ENCODE data around the gene SUFU. TPM values are rescaled to one million over a fixed set of nuclear protein-coding genes. Genes with fewer than 3 reads are reported as not detected.

Gene SUFU
- total RNA-seq, 2 experiments from 2014 or later: 8.5 to 8.8 TPM

DNA sequence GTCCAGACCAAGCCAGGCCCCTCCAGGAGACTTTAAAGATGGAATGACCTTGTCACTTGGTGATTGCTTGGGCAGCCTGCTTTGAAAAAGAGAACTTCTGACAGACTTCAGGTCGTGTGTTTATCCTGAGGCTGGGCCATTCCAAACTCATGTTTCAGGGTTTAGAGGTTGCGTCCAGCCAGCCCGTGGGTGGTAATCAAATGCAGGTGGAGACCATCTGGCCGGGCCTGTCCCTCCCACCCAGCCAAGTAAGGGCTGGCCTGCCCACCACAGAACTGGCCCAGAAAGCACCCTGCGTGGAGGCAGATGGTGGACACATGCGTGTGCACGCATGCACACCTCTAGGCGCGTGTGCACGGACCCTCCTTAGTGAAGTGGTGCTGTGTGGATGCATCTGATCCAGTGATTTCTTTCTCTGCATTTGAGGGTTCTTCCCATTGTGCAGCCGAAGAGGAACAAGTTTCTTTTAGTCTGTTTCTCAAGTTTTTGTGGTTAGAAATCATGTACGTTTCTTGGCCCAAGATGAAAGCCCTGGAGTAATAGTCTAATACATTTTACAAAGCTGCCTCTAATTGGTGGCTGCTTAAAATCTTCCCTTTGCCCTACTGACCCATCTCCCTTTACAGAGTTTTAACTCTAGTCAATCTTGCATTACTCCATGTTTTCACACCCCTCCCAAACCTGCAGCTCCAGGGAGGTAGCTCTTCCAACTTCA lies 43.0 kb downstream of the SUFU start:
- DNase-seq (no peak), ATAC-seq (no peak)
- TF ChIP-seq, protein P1, sequence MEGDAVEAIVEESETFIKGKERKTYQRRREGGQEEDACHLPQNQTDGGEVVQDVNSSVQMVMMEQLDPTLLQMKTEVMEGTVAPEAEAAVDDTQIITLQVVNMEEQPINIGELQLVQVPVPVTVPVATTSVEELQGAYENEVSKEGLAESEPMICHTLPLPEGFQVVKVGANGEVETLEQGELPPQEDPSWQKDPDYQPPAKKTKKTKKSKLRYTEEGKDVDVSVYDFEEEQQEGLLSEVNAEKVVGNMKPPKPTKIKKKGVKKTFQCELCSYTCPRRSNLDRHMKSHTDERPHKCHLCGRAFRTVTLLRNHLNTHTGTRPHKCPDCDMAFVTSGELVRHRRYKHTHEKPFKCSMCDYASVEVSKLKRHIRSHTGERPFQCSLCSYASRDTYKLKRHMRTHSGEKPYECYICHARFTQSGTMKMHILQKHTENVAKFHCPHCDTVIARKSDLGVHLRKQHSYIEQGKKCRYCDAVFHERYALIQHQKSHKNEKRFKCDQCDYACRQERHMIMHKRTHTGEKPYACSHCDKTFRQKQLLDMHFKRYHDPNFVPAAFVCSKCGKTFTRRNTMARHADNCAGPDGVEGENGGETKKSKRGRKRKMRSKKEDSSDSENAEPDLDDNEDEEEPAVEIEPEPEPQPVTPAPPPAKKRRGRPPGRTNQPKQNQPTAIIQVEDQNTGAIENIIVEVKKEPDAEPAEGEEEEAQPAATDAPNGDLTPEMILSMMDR (IDR thresholded peaks at IDR 0.05): no peak
- ChIA-PET CTCF (interaction anchor here (1.6 kb wide), 1 partner anchor 37 kb away, joined by 5 read pairs; no protein-coding TSS in a partner anchor), POLR2A (no interaction called here)
- intact Hi-C loops (cut with micrococcal nuclease): no loop called here
- Mint-ChIP-seq H3K27ac (no peak overlapping the region), H3K4me1 (ENCODE audit: low read depth) (peaks cover 7% of the 10 kb centered on the region), H3K36me3 (ENCODE audit: low read depth) (peaks cover 4% of the 10 kb centered on the region), H3K4me3 (no peak overlapping the region), H3K9me3 (no peaks in the 10 kb centered on the region), H3K27me3 (no peaks in the 10 kb centered on the region)

DNA sequence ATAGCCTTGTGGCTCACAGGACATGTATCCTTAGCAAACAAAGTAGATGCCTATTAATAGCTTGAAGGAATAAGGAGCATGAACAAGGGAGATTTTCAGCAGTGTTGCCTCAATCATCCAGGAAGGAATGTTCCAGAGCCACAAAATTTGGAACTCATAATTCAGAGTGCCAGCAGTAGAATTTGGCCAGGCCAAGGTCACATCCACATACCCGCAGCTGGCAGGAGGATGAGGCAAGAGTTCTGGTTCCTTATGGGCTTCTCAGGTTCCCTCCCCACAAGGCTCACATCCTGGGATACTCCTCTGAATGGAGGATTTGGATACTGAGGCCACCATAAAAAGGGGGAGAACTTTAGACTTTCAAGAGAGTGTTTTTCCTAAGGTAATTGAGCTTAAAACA lies 45.8 kb downstream of the SUFU start:
- peaks cover 7% of the 10 kb centered on the region for H3K36me3 Mint-ChIP-seq (ENCODE audit: low read depth)
- H3K4me1 Mint-ChIP-seq (ENCODE audit: low read depth): no peaks in the 10 kb centered on the region
- intact Hi-C loops (cut with micrococcal nuclease): no loop called here
- ChIA-PET CTCF (no interaction called here), POLR2A (interaction anchor here (0.9 kb wide), 1 partner anchor 14 kb away, joined by 3 read pairs; no protein-coding TSS in a partner anchor)
- TF ChIP-seq, protein P1 (IDR thresholded peaks at IDR 0.05): no peak
- ATAC-seq: no peak
- no peaks in the 10 kb centered on the region for H3K27me3 Mint-ChIP-seq
- no peak for DNase-seq
- H3K4me3 Mint-ChIP-seq: no peak overlapping the region
- no peak overlapping the region for H3K27ac Mint-ChIP-seq
- H3K9me3 Mint-ChIP-seq: no peaks in the 10 kb centered on the region

- peaks cover 7% of the 10 kb centered on the region for H3K36me3 Mint-ChIP-seq (ENCODE audit: low read depth)
- no peaks in the 10 kb centered on the region for H3K27me3 Mint-ChIP-seq
- intact Hi-C loops (cut with micrococcal nuclease): no loop called here
- H3K9me3 Mint-ChIP-seq: no peaks in the 10 kb centered on the region
- CTCF ChIA-PET: no interaction called here
- no peak overlapping the region for H3K4me3 Mint-ChIP-seq
- TF ChIP-seq, protein P1 (IDR thresholded peaks at IDR 0.05): no peak
- DNase-seq (no peak), ATAC-seq (no peak)
- H3K27ac Mint-ChIP-seq: no peak overlapping the region
- H3K4me1 Mint-ChIP-seq (ENCODE audit: low read depth): no peaks in the 10 kb centered on the region
- POLR2A ChIA-PET: no interaction called here
These were observed 47.0 kb downstream of the SUFU start for GRCh38 chr10:102550636-102551210.

DNA sequence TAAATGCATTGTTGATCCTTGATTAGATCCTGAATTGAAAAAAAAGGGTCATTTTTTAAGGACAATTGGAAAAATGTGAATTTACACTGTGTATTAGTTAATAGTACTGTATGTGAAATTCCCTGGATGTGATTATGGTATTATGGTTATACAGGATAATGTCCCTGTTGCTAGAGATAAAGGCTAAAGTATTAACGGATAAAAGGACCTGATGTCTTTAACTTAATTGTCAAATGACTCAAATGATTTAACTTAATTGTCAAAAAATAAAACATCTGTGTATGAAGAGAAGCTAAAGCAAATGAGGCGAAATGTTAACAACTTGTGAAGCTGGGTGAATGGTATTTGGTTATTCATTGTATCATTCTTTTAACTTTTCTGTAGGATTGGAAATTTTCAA lies 48.8 kb downstream of the SUFU start:
- POLR2A ChIA-PET: no interaction called here
- intact Hi-C loops (cut with micrococcal nuclease): no loop called here

More for the DNA sequence above, 48.8 kb downstream of the SUFU start:
- no peaks in the 10 kb centered on the region for H3K9me3 Mint-ChIP-seq
- DNase-seq (no peak), ATAC-seq (no peak)
- no peaks in the 10 kb centered on the region for H3K27me3 Mint-ChIP-seq
- CTCF ChIA-PET: interaction anchor here (1.0 kb wide), 1 partner anchor 28 kb away, joined by 3 read pairs; no protein-coding TSS in a partner anchor
- H3K36me3 Mint-ChIP-seq (ENCODE audit: low read depth): peaks cover 7% of the 10 kb centered on the region
- H3K27ac Mint-ChIP-seq: no peak overlapping the region
- no peak overlapping the region for H3K4me3 Mint-ChIP-seq
- H3K4me1 Mint-ChIP-seq (ENCODE audit: low read depth): peaks cover 2% of the 10 kb centered on the region
- TF ChIP-seq, protein P1 (IDR thresholded peaks at IDR 0.05): no peak

All from activated CD8-positive, alpha-beta T cell treated with anti-CD3 and anti-CD28 coated beads for 36 hours (primary cell).